Measurements from ENCODE around the gene UBE2E2. TPM values are rescaled to one million over a fixed set of nuclear protein-coding genes. Genes with fewer than 3 reads are reported as not detected.

Gene UBE2E2
- total and polyA plus RNA-seq, 2 of the 13 experiments (the other 11 are each of a cell fraction or from before 2014, with no cell fraction given): 0.77 to 1.5 TPM

GRCh38 chr3:23442598-23443383, 239.7 kb downstream of the UBE2E2 start:
- no peaks in the 10 kb centered on the region for H3K27me3 ChIP-seq (ENCODE audit: control insufficient read depth in 1 of 2, insufficient read depth in 2 of 2, low read length in 2 of 2)
- H3K9me3 ChIP-seq (ENCODE audit: low read length): no peaks in the 10 kb centered on the region
- DNase-seq (ENCODE audit: low spot score): no peak
- in situ Hi-C loops (cut with HindIII; ENCODE audit: extremely low pct_ligation_motif_present, low pct_unique_long_range_greater_than_20kb): no loop called here
- no peaks in the 10 kb centered on the region for H3K4me1 ChIP-seq (ENCODE audit: insufficient read depth, low read length)
- ChIA-PET CTCF (ENCODE audit: low intra/inter-chr PET ratio, low total read pairs) (no interaction called here), POLR2A (no interaction called here)
- H4K20me1 ChIP-seq (ENCODE audit: insufficient read depth, low read length): no peaks in the 10 kb centered on the region
- H3K79me2 ChIP-seq (ENCODE audit: insufficient read depth, low read length): no peaks in the 10 kb centered on the region
- H2AFZ ChIP-seq (ENCODE audit: low read length): no peak overlapping the region
- no peak for TF ChIP-seq DMAP1 (CRISPR knock-in tag; IDR thresholded peaks at IDR 0.05)
- H3K4me2 ChIP-seq (ENCODE audit: low read depth, low read length): no peak overlapping the region
- WGBS (ENCODE audit: low lambda C conversion rate): 17% methylated on average over 4 of the region's 4 CpGs
- no peak for ATAC-seq
- no peak for FAIRE-seq
- no peaks in the 10 kb centered on the region for H3K36me3 ChIP-seq (replicated peaks in 1 of 2; ENCODE audit: control insufficient read depth in 1 of 2, insufficient read depth in 2 of 2, low read length in 2 of 2)
- intact Hi-C loops (cut with micrococcal nuclease; ENCODE audit: unreplicated experiment): no loop called here
- H3K4me3 ChIP-seq (replicated peaks in 1 of 3; ENCODE audit: insufficient read depth in 1 of 3, low read depth in 2 of 3, low read length in 3 of 3): no peak overlapping the region
- H3K9ac ChIP-seq (ENCODE audit: insufficient read depth, low read depth, low read length): no peak overlapping the region
- BruUV-seq (replicated peaks): no TSS peak
- no peak overlapping the region for H3K27ac ChIP-seq (ENCODE audit: extremely low read length, insufficient read depth, low read length)

DNA sequence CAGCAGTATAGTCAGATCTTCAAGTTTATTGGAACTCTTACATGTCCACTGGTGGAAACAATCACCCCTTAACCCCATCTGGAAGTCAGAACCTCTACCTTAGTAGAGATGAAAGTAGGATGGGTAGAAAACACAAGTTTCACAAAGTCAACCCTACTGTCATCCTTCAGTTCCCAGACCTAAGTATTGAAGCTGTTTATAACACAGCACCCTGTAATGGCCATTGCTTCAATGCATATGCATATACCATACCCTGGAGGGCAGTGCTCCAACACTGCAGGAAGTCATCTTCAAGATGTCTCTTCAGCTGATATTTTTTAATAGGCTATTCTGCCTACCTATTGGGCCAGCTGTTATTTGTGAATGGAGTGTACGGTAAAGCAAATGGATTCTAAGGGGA, 241.3 kb downstream of the UBE2E2 start:
- ChIA-PET CTCF (ENCODE audit: low intra/inter-chr PET ratio, low total read pairs) (no interaction called here), POLR2A (no interaction called here)
- Histone ChIP-seq H3K9me3 (ENCODE audit: low read length) (no peaks in the 10 kb centered on the region), H4K20me1 (ENCODE audit: insufficient read depth, low read length) (no peaks in the 10 kb centered on the region), H3K36me3 (replicated peaks in 1 of 2; ENCODE audit: control insufficient read depth in 1 of 2, insufficient read depth in 2 of 2, low read length in 2 of 2) (no peaks in the 10 kb centered on the region), H3K4me1 (ENCODE audit: insufficient read depth, low read length) (no peaks in the 10 kb centered on the region), H3K27me3 (ENCODE audit: control insufficient read depth in 1 of 2, insufficient read depth in 2 of 2, low read length in 2 of 2) (no peaks in the 10 kb centered on the region; a peak in 1 of 5 replicates), H3K4me2 (ENCODE audit: low read depth, low read length) (no peak overlapping the region), H2AFZ (ENCODE audit: low read length) (no peak overlapping the region), H3K4me3 (replicated peaks in 1 of 3; ENCODE audit: insufficient read depth in 1 of 3, low read depth in 2 of 3, low read length in 3 of 3) (no peak overlapping the region), H3K9ac (ENCODE audit: insufficient read depth, low read depth, low read length) (no peak overlapping the region), H3K79me2 (ENCODE audit: insufficient read depth, low read length) (no peaks in the 10 kb centered on the region), H3K27ac (ENCODE audit: extremely low read length, insufficient read depth, low read length) (no peak overlapping the region)
- no TSS peak for BruUV-seq (replicated peaks)
- in situ Hi-C loops (cut with HindIII; ENCODE audit: extremely low pct_ligation_motif_present, low pct_unique_long_range_greater_than_20kb): no loop called here
- no peak for ATAC-seq
- TF ChIP-seq AKAP8 (CRISPR knock-in tag; IDR thresholded peaks at IDR 0.05): no peak
- TF ChIP-seq SRSF1 (optimal IDR thresholded peaks at IDR 0.05; ENCODE audit: low read depth, low read length): no peak
- TF ChIP-seq, protein P1, sequence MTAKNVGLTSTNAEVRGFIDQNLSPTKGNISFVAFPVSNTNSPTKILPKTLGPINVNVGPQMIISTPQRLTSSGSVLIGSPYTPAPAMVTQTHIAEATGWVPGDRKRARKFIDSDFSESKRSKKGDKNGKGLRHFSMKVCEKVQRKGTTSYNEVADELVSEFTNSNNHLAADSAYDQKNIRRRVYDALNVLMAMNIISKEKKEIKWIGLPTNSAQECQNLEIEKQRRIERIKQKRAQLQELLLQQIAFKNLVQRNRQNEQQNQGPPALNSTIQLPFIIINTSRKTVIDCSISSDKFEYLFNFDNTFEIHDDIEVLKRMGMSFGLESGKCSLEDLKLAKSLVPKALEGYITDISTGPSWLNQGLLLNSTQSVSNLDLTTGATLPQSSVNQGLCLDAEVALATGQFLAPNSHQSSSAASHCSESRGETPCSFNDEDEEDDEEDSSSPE (CRISPR knock-in tag; IDR thresholded peaks at IDR 0.05): no peak
- no peak for DNase-seq (ENCODE audit: low spot score)
- intact Hi-C loops (cut with micrococcal nuclease; ENCODE audit: unreplicated experiment): no loop called here
- no peak for FAIRE-seq
- 47% methylated on average over 1 of the region's 1 CpG for WGBS (ENCODE audit: low lambda C conversion rate)

All from HepG2 (cell line).